ENCODE measurements around the gene PLB1. TPM values are rescaled to one million over a fixed set of nuclear protein-coding genes. Genes with fewer than 3 reads are reported as not detected.

The PLB1 gene
- total and polyA plus RNA-seq, 9 of the 15 experiments (the other 6 are each of a cell fraction or from before 2014, with no cell fraction given): 0.01 to 0.09 (median 0.07) TPM; not detected in 2

GRCh38 chr2:28544036-28544346, 48.1 kb downstream of the PLB1 start:
- 16% methylated on average over 5 of the region's 5 CpGs for WGBS (ENCODE audit: insufficient coverage, low coverage, missing lambda C conversion rate)
- TF ChIP-seq HEY1 (CRISPR knock-in tag; IDR thresholded peaks at IDR 0.05; ENCODE audit: borderline replicate concordance) (no peak), MED1 (CRISPR knock-in tag; IDR thresholded peaks at IDR 0.05; ENCODE audit: borderline replicate concordance) (no peak), GTF2F1 (IDR thresholded peaks at IDR 0.05; ENCODE audit: low read depth, low read length) (no peak), FOS (IDR thresholded peaks at IDR 0.05; ENCODE audit: extremely low read depth, insufficient read length) (no peak), TOE1 (IDR thresholded peaks at IDR 0.05; ENCODE audit: borderline replicate concordance) (no peak), TOE1 (CRISPR knock-in tag; IDR thresholded peaks at IDR 0.05; ENCODE audit: borderline replicate concordance, low read depth) (no peak), DACH1 (IDR thresholded peaks at IDR 0.05; ENCODE audit: partially characterized antibody) (no peak), CHCHD3 (CRISPR knock-in tag; IDR thresholded peaks at IDR 0.05) (no peak), SREBF1 (IDR thresholded peaks at IDR 0.05; ENCODE audit: borderline replicate concordance, low read depth, low read length) (no peak)
- peaks cover 40 to 68% of the 10 kb centered on the region in 2 experiments; a peak in 4 of 5 replicates for H3K27me3 ChIP-seq (ENCODE audit: control insufficient read depth in 2 of 2, insufficient read depth in 2 of 2, low read length in 2 of 2)
- ATAC-seq (no peak), DNase-seq (ENCODE audit: extremely low read depth in 1 of 4, low spot score in 3 of 4) (no peak), FAIRE-seq (no peak)
- no peaks in the 10 kb centered on the region for H3K9me1 ChIP-seq (ENCODE audit: control insufficient read depth, insufficient read depth, low read length)
- ChIA-PET CTCF (ENCODE audit: low intra/inter-chr PET ratio) (no interaction called here), POLR2A (interaction anchor here (1.6 kb wide), 1 partner anchor 16 kb away, joined by 4 read pairs; no protein-coding TSS in a partner anchor)
- H3K79me2 ChIP-seq (ENCODE audit: control insufficient read depth, insufficient read depth, low read length): no peaks in the 10 kb centered on the region
- H3K27ac ChIP-seq (ENCODE audit: extremely low read depth, low read depth, low read length): no peak overlapping the region
- BruUV-seq (replicated peaks): no TSS peak
- intact Hi-C loops (cut with micrococcal nuclease) (no loop called here), in situ Hi-C loops (cut with MboI) (no loop called here)
- peaks cover 12% of the 10 kb centered on the region; the same call in 1 of the 2 replicates for H4K20me1 ChIP-seq (replicated peaks; ENCODE audit: control insufficient read depth, insufficient read depth, low read length)
- no peak overlapping the region for H2AFZ ChIP-seq (ENCODE audit: low read depth, low read length)
- peaks cover 5 to 9% of the 10 kb centered on the region in 2 experiments; a peak in 4 of 5 replicates for H3K4me1 ChIP-seq (replicated peaks in 1 of 2; ENCODE audit: control insufficient read depth in 2 of 2, insufficient read depth in 2 of 2, low read length in 2 of 2)
- H3K9ac ChIP-seq (ENCODE audit: insufficient read depth in 1 of 2, low read depth in 2 of 2, low read length in 2 of 2): no peak overlapping the region
- H3K4me3 ChIP-seq: no peak overlapping the region
- no peak overlapping the region for H3K4me2 ChIP-seq (ENCODE audit: insufficient read depth, low read length)
- no peaks in the 10 kb centered on the region for H3K36me3 ChIP-seq (ENCODE audit: control insufficient read depth, insufficient read depth, low read length)
- no peaks in the 10 kb centered on the region for H3K9me3 ChIP-seq (replicated peaks; ENCODE audit: control insufficient read depth, insufficient read depth, low read depth, low read length)

All from K562 (cell line).